PC-3 (cell line): ENCODE measurements around the gene SGCG. TPM values are rescaled to one million over a fixed set of nuclear protein-coding genes. Genes with fewer than 3 reads are reported as not detected.
A peak's percentile ranks its signal among the peaks of the same experiment; 100 is the strongest.

Source experiments
- ATAC-seq: fragments of 200-7000 bp; cut with Tn5 transposase; 2 replicates; pipeline ENCODE4 v1.9.1; 2020; ENCODE audit warnings: mild to moderate bottlenecking, moderate library complexity
- BruUV-seq: library from RNA; stranded (reverse); fragments of 400-500 nt; replicated peaks from 2 replicates; lab custom pipeline; 2021; lab: Mats Ljungman, UMichigan
- CTCF ChIA-PET: fragments of 300-600 bp; sonication (Branson Sonifier 250); formaldehyde crosslinking; loops from one replicate; lab custom pipeline; 2022; ENCODE audit warnings: antibody characterized with exemption; lab: Charles Lee
- POLR2A ChIA-PET: fragments of 300-600 bp; sonication (Branson Sonifier 250); formaldehyde crosslinking; loops from one replicate; lab custom pipeline; 2022; ENCODE audit warnings: antibody characterized with exemption; ENCODE audit not compliant: unreplicated experiment; lab: Charles Lee
- DNase-seq: peaks from one replicate; pipeline ENCODE4 v3.0.0-alpha.2; 2015
- H2AFZ ChIP-seq: fragments of 300-600 bp; sonication (generic); 2 replicates; pipeline ENCODE4 v1.6.0; 2016; ENCODE audit warnings: antibody characterized with exemption, low read length
- H3F3A ChIP-seq: fragments of 300-600 bp; sonication (generic); one replicate; pipeline ENCODE4 v1.6.0; 2017; ENCODE audit warnings: antibody characterized with exemption, low read length, control low read depth, mild to moderate bottlenecking; ENCODE audit not compliant: unreplicated experiment
- H3K27ac ChIP-seq: fragments of 300-600 bp; sonication (generic); 2 replicates; pipeline ENCODE4 v1.5.1; 2016; ENCODE audit warnings: mild to moderate bottlenecking, low read length
- H3K27me3 ChIP-seq: fragments of 300-600 bp; sonication (generic); 2 replicates; pipeline ENCODE4 v1.6.1; 2016; ENCODE audit warnings: low read length, mixed read lengths
- H3K36me3 ChIP-seq: fragments of 300-600 bp; sonication (generic); 2 replicates; pipeline ENCODE4 v1.6.1; 2016; ENCODE audit warnings: low read depth, mixed run types, low read length, mixed read lengths
- H3K4me1 ChIP-seq: fragments of 300-600 bp; sonication (generic); 2 replicates; pipeline ENCODE4 v1.5.1; 2016; ENCODE audit warnings: low read length; ENCODE audit not compliant: insufficient read depth
- H3K4me2 ChIP-seq: fragments of 300-600 bp; sonication (generic); 2 replicates; pipeline ENCODE4 v1.6.0; 2016; ENCODE audit warnings: low read length
- H3K4me3 ChIP-seq: fragments of 300-600 bp; sonication (generic); 2 replicates; pipeline ENCODE4 v1.5.1; 2016; ENCODE audit warnings: mild to moderate bottlenecking, low read length, mixed read lengths
- H3K79me2 ChIP-seq: fragments of 300-600 bp; sonication (generic); 2 replicates; pipeline ENCODE4 v1.6.1; 2017; ENCODE audit warnings: low read length, mixed read lengths
- H3K9ac ChIP-seq: fragments of 300-600 bp; sonication (generic); 2 replicates; pipeline ENCODE4 v1.6.0; 2016; ENCODE audit warnings: mild to moderate bottlenecking, low read length
- H3K9me2 ChIP-seq: fragments of 300-600 bp; sonication (generic); replicated peaks from 2 replicates; pipeline ENCODE4 v1.6.1; 2016; ENCODE audit warnings: mixed run types, low read length, mixed read lengths
- H3K9me3 ChIP-seq: fragments of 300-600 bp; sonication (generic); 2 replicates; pipeline ENCODE4 v1.6.1; 2016; ENCODE audit warnings: low read length, mixed read lengths
- H4K20me1 ChIP-seq: fragments of 300-600 bp; sonication (generic); 2 replicates; pipeline ENCODE4 v1.6.1; 2016; ENCODE audit warnings: low read length, mixed read lengths
- CTCF ChIP-seq: fragments of 300-600 bp; sonication (generic); conservative IDR thresholded peaks from 2 replicates; pipeline ENCODE4 v1.5.1; 2017; ENCODE audit warnings: antibody characterized with exemption, low read depth, mild to moderate bottlenecking, low read length
- EZH2 ChIP-seq: fragments of 300-600 bp; sonication (generic); IDR thresholded peaks from one replicate; pipeline ENCODE4 v1.6.1; 2017; ENCODE audit warnings: antibody characterized with exemption, mild to moderate bottlenecking, low read length; ENCODE audit not compliant: unreplicated experiment
- EZH2phosphoT487 ChIP-seq: fragments of 300-600 bp; sonication (generic); IDR thresholded peaks from 2 replicates; pipeline ENCODE4 v1.6.1; 2018; ENCODE audit warnings: mild to moderate bottlenecking, antibody characterized with exemption, low read length, borderline replicate concordance
- intact Hi-C: fragments of 100-400 bp; cut with micrococcal nuclease; formaldehyde crosslinking; loops from 2 replicates; pipeline ENCODE4 v1.9.0; 2023
- total RNA-seq: library from RNA; depleted of rRNA; stranded (reverse); fragments of >200 nt; gene quantifications from 2 replicates; pipeline ENCODE4 v1.2.3, GENCODE V29; 2014

Gene SGCG
- total RNA-seq, 1 experiment from 2014 or later, result not detected

GRCh38 chr13:23157781-23158180 is 23.0 kb upstream of the SGCG start:
- Histone ChIP-seq H3K9ac (no peak overlapping the region), H3K9me2 (no peaks in the 10 kb centered on the region)
- no peak for TF ChIP-seq EZH2
- no peak for TF ChIP-seq CTCF
- TF ChIP-seq EZH2phosphoT487, result no peak

GRCh38 chr13:23159205-23159759 is 21.5 kb upstream of the SGCG start:
- no TSS peak for BruUV-seq
- no peaks in the 10 kb centered on the region for H3F3A ChIP-seq
- no peaks in the 10 kb centered on the region for H3K79me2 ChIP-seq
- H3K9ac ChIP-seq, result no peak overlapping the region
- H3K4me2 ChIP-seq, result no peak overlapping the region
- no peak overlapping the region for H2AFZ ChIP-seq
- H4K20me1 ChIP-seq, result no peaks in the 10 kb centered on the region
- no peaks in the 10 kb centered on the region for H3K36me3 ChIP-seq
- no peaks in the 10 kb centered on the region for H3K4me1 ChIP-seq
- no peak overlapping the region for H3K27ac ChIP-seq
- peak; percentile 31 for DNase-seq
- ChIA-PET POLR2A (no interaction called here), CTCF (interaction anchor here (0.6 kb wide), 1 partner anchor 17 kb away, joined by 5 read pairs; no protein-coding TSS in a partner anchor)
- TF ChIP-seq EZH2 (no peak), CTCF (peak; percentile 61), EZH2phosphoT487 (no peak)
- H3K27me3 ChIP-seq, result peaks cover 46% of the 10 kb centered on the region
- intact Hi-C loops, result no loop called here
- H3K9me3 ChIP-seq, result no peaks in the 10 kb centered on the region
- ATAC-seq, result no peak
- H3K4me3 ChIP-seq, result no peak overlapping the region
- no peaks in the 10 kb centered on the region for H3K9me2 ChIP-seq

More at GRCh38 chr13:23157781-23158180, 23.0 kb upstream of the SGCG start:
- H3F3A ChIP-seq, result no peaks in the 10 kb centered on the region
- no peaks in the 10 kb centered on the region for H4K20me1 ChIP-seq
- DNase-seq (no peak), ATAC-seq (no peak)
- ChIA-PET CTCF (no interaction called here), POLR2A (no interaction called here)
- H3K27me3 ChIP-seq, result peaks cover 46% of the 10 kb centered on the region
- no peak overlapping the region for H3K4me3 ChIP-seq
- H2AFZ ChIP-seq, result no peak overlapping the region
- no peaks in the 10 kb centered on the region for H3K36me3 ChIP-seq
- no peaks in the 10 kb centered on the region for H3K79me2 ChIP-seq
- H3K9me3 ChIP-seq, result no peaks in the 10 kb centered on the region
- no TSS peak for BruUV-seq
- H3K4me2 ChIP-seq, result no peak overlapping the region
- intact Hi-C loops, result no loop called here
- H3K4me1 ChIP-seq, result no peaks in the 10 kb centered on the region
- no peak overlapping the region for H3K27ac ChIP-seq
